HepG2 (cell line): ENCODE data around the gene DLL3. TPM values are rescaled to one million over a fixed set of nuclear protein-coding genes. Genes with fewer than 3 reads are reported as not detected.

ENCODE experiments used
- ATAC-seq: fragments of 200-7000 bp; cut with Tn5 transposase; 3 replicates; pipeline ENCODE4 v1.9.1; 2020; ENCODE audit warnings: mild to moderate bottlenecking, moderate library complexity
- BruUV-seq: library from RNA; stranded (reverse); fragments of 400-500 nt; replicated peaks from 2 replicates; lab custom pipeline; 2021; lab: Mats Ljungman, UMichigan
- CTCF ChIA-PET: fragments of 300-600 bp; formaldehyde crosslinking; extraction: SDS; loops from one replicate; lab custom pipeline; 2021; ENCODE audit warnings: low total read pairs, inconsistent platforms, low intra/inter-chr PET ratio; lab: Yijun Ruan, JAX
- POLR2A ChIA-PET: fragments of 350-600 bp; sonication (Branson Sonifier 250); formaldehyde crosslinking; loops from one replicate; lab custom pipeline; 2020; ENCODE audit warnings: antibody characterized with exemption, inconsistent platforms; lab: Yijun Ruan, JAX
- DNase-seq: peaks from one replicate; pipeline ENCODE4 v3.0.0-alpha.2; 2015; ENCODE audit warnings: low spot score
- FAIRE-seq: peaks from 3 replicates; lab custom pipeline; 2011; peaks lifted over from hg19 to GRCh38; lab: Jason Lieb, UNC
- H2AFZ ChIP-seq: one replicate; pipeline ENCODE4 v1.6.1; 2011; ENCODE audit warnings: low read length, inconsistent platforms
- H3K27ac ChIP-seq: fragments of 300-600 bp; 3 replicates; pipeline ENCODE4 v1.8.0; 2011; ENCODE audit warnings: mixed run types, mild to moderate bottlenecking, mixed read lengths, low read length, inconsistent platforms; ENCODE audit not compliant: insufficient read depth; ENCODE audit errors: extremely low read length
- H3K27me3 ChIP-seq, 2 experiments: fragments of 200-600 bp in 1 of 2; 2 replicates in 1 of 2; 3 replicates in 1 of 2; pipeline versions ENCODE4 v1.6.0 to v1.8.0; 2011; ENCODE audit warnings: low read length in 2 of 2, mild to moderate bottlenecking in 2 of 2, moderate library complexity in 2 of 2, inconsistent platforms in 1 of 2; ENCODE audit not compliant: insufficient read depth in 2 of 2, control insufficient read depth in 1 of 2
- H3K36me3 ChIP-seq, 2 experiments: fragments of 200-600 bp in 1 of 2; replicated peaks in 1 of 2; 2 replicates in 1 of 2; 3 replicates in 1 of 2; pipeline versions ENCODE4 v1.5.1 to v1.8.0; 2011; ENCODE audit warnings: low read length in 2 of 2, inconsistent platforms in 1 of 2; ENCODE audit not compliant: insufficient read depth in 2 of 2, control insufficient read depth in 1 of 2
- H3K4me1 ChIP-seq: 2 replicates; pipeline ENCODE4 v1.5.1; 2012; ENCODE audit warnings: low read length, inconsistent platforms; ENCODE audit not compliant: insufficient read depth
- H3K4me2 ChIP-seq: 2 replicates; pipeline ENCODE4 v1.6.0; 2011; ENCODE audit warnings: low read depth, low read length, inconsistent platforms
- H3K4me3 ChIP-seq, 3 experiments: fragments of 200-600 bp in 1 of 3; sonication (generic), shearing (Covaris generic) in 1 of 3; replicated peaks in 1 of 3; 2 replicates each; pipeline ENCODE4 v1.5.1; 2011 to 2016; ENCODE audit warnings: low read length in 3 of 3, inconsistent platforms in 2 of 3, low read depth in 2 of 3, mild to moderate bottlenecking in 2 of 3, control low read depth in 1 of 3, mixed read lengths in 1 of 3; ENCODE audit not compliant: insufficient read depth in 1 of 3
- H3K79me2 ChIP-seq: one replicate; pipeline ENCODE4 v1.6.1; 2011; ENCODE audit warnings: low read length, inconsistent platforms; ENCODE audit not compliant: insufficient read depth
- H3K9ac ChIP-seq: 2 replicates; pipeline ENCODE4 v1.6.0; 2011; ENCODE audit warnings: mild to moderate bottlenecking, low read depth, low read length, inconsistent platforms; ENCODE audit not compliant: insufficient read depth
- H3K9me3 ChIP-seq: 2 replicates; pipeline ENCODE4 v1.5.1; 2012; ENCODE audit warnings: mild to moderate bottlenecking, low read length
- H4K20me1 ChIP-seq: 2 replicates; pipeline ENCODE4 v1.6.0; 2011; ENCODE audit warnings: inconsistent platforms, mild to moderate bottlenecking, low read length, moderate library complexity; ENCODE audit not compliant: insufficient read depth
- ISX ChIP-seq: sonication (generic); formaldehyde crosslinking; conservative IDR thresholded peaks from 2 replicates; pipeline ENCODE4 v1.5.0; 2020; ENCODE audit warnings: missing genetic modification reagents
- ZFP91 ChIP-seq: sonication (generic); formaldehyde crosslinking; IDR thresholded peaks from 2 replicates; pipeline ENCODE4 v1.9.0; 2022; ENCODE audit warnings: missing genetic modification reagents, mild to moderate bottlenecking, borderline replicate concordance
- ZGPAT ChIP-seq: IDR thresholded peaks from 2 replicates; pipeline ENCODE4 v1.6.1; 2016; ENCODE audit warnings: mild to moderate bottlenecking
- ZNF7 ChIP-seq: IDR thresholded peaks from 2 replicates; pipeline ENCODE4 v1.6.1; 2016; ENCODE audit warnings: missing biosample characterization, missing genetic modification reagents
- WGBS: methylation state at CpG from one replicate; pipeline ENCODE4 v1.1.6; 2017; ENCODE audit warnings: low lambda C conversion rate; 5-methylcytosine and 5-hydroxymethylcytosine counted together
- in situ Hi-C: cut with HindIII; loops from 2 replicates; pipeline ENCODE4 v1.10.0; 2017; ENCODE audit warnings: low pct_unique_long_range_greater_than_20kb; ENCODE audit not compliant: extremely low pct_ligation_motif_present
- intact Hi-C: fragments of 100-400 bp; cut with micrococcal nuclease; formaldehyde crosslinking; loops from one replicate; pipeline ENCODE4 v1.10.0; 2022; ENCODE audit not compliant: unreplicated experiment
- polyA plus RNA-seq, 8 experiments: library from polyadenylated mRNA; depleted of rRNA in 3 of 8; stranded (reverse) in 7 of 8; unstranded in 1 of 8; fragments of >200 nt; fragmentation: Illumina TruSeq in 4 of 8; extraction: Trizol in 4 of 8; gene quantifications; 2 replicates each; pipeline versions ENCODE4 v1.2.1 to v1.2.3, GENCODE V29; 2011 to 2016; ENCODE audit warnings: low read depth in 4 of 8, missing spikeins in 1 of 8, mixed read lengths in 1 of 8; ENCODE audit not compliant: insufficient read depth in 1 of 8
- total RNA-seq, 5 experiments: library from RNA; depleted of rRNA; stranded (reverse); fragments of >200 nt; fragmentation: Illumina TruSeq; extraction: Trizol; gene quantifications; 2 replicates each; pipeline ENCODE4 v1.2.3, GENCODE V29; 2016; ENCODE audit warnings: low read depth in 1 of 5

DLL3 gene
- total and polyA plus RNA-seq, 2 of the 13 experiments (the other 11 are each of a cell fraction or from before 2014, with no cell fraction given) = 0.35 to 0.55 TPM

DNA sequence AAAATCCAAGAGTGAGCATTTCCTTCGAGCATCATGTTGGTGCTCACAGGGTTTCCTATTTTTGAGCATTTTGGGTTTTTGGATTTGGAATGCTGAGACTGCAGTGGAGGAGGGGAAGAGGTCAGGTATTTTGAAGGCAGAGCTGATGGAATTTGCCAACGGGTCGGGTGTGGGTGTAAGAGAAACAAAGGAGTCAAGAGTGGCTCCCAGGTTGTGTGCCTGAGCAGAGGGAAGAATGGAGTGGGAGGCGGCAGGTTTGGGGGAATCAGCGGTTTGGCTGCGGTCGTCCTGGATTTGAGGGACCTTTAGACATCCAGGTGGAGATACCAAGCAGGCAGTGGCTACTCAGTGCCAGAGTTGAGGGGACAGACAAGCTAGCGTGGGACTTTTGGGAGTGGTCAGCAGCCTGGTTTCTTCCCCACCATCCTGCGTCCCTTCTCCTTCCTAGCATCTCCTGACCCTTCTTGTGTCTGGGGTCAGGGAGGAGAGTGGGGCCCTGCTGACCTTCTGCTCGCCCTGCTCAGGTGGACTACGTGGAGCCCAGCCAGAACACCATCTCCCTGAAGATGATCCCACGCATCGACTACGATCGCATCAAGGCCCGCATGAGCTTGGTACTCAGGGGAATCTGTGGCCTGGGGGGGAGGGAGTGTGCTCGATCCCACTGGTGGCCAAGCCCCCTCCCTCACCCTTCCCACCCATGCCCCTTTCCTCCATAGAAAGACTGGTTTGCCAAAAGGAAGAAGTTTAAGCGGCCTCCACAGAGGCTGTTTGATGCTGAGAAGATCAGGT lies 32.6 kb upstream of the DLL3 start:
- peaks cover 47 to 76% of the 10 kb centered on the region in 2 experiments for H3K36me3 ChIP-seq
- no peak overlapping the region for H3K27ac ChIP-seq
- TF ChIP-seq ZNF7 (CRISPR knock-in tag) (no peak), ZFP91 (no peak)
- BruUV-seq = no TSS peak
- in situ Hi-C loops (no loop called here), intact Hi-C loops (no loop called here)
- ATAC-seq (no peak), FAIRE-seq (no peak), DNase-seq (no peak)
- whole genome bisulfite sequencing = over 99% methylated on average over 18 of the region's 18 CpGs
- no peak overlapping the region for H2AFZ ChIP-seq
- POLR2A ChIA-PET = interaction anchor here (0.6 kb wide), 1 partner anchor 703 kb away, joined by 4 read pairs; no protein-coding TSS in a partner anchor
- CTCF ChIA-PET = no interaction called here
- no peaks in the 10 kb centered on the region for H4K20me1 ChIP-seq
- no peaks in the 10 kb centered on the region for H3K4me1 ChIP-seq
- no peak overlapping the region for H3K4me2 ChIP-seq
- no peak overlapping the region for H3K4me3 ChIP-seq
- no peak overlapping the region for H3K9ac ChIP-seq
- H3K9me3 ChIP-seq = no peaks in the 10 kb centered on the region
- H3K79me2 ChIP-seq = no peaks in the 10 kb centered on the region
- H3K27me3 ChIP-seq = no peaks in the 10 kb centered on the region

DNA sequence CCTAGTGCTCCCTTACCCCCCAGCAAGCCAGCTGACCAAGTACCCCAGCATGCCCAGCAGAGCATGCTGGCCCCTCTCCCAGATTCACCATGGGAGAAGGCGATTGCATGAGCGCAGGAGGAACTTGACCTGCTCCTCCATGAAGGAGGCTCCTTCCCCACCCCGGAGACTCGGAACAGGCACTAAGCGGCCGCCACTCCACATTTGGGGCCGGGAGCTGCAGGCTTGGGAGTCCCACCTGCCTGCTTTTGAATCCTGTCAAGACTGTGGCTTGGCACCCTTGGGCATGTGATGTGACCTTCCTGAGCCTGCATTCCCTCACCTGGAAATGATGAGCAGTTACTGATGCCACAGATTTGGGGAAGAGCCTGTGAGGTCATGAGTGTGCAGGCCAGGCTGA lies 30.8 kb upstream of the DLL3 start:
- Histone ChIP-seq H3K79me2 (no peaks in the 10 kb centered on the region), H3K9me3 (no peaks in the 10 kb centered on the region), H3K4me1 (no peaks in the 10 kb centered on the region), H3K4me3 (no peak overlapping the region), H3K4me2 (no peak overlapping the region), H3K36me3 (peaks cover 56 to 91% of the 10 kb centered on the region in 2 experiments), H3K9ac (no peak overlapping the region), H2AFZ (no peak overlapping the region), H3K27ac (no peak overlapping the region), H3K27me3 (no peaks in the 10 kb centered on the region), H4K20me1 (no peaks in the 10 kb centered on the region)
- FAIRE-seq = no peak
- no TSS peak for BruUV-seq
- in situ Hi-C loops (no loop called here), intact Hi-C loops (no loop called here)
- TF ChIP-seq ISX (CRISPR knock-in tag) (no peak), ZGPAT (CRISPR knock-in tag) (no peak)
- CTCF ChIA-PET = no interaction called here
- POLR2A ChIA-PET = no interaction called here
- no peak for ATAC-seq
- no peak for DNase-seq
- 100% methylated on average over 2 of the region's 7 CpGs for WGBS
